HG02885 (cell line): Measurements from ENCODE around the gene TMEM30A.

ENCODE experiments used
- ATAC-seq: cut with Tn5 transposase; IDR thresholded peaks from one replicate; pipeline ENCODE4 v1.9.1; 2021; ENCODE audit warnings: mild to moderate bottlenecking; ENCODE audit not compliant: unreplicated experiment, poor library complexity

TMEM30A gene

DNA sequence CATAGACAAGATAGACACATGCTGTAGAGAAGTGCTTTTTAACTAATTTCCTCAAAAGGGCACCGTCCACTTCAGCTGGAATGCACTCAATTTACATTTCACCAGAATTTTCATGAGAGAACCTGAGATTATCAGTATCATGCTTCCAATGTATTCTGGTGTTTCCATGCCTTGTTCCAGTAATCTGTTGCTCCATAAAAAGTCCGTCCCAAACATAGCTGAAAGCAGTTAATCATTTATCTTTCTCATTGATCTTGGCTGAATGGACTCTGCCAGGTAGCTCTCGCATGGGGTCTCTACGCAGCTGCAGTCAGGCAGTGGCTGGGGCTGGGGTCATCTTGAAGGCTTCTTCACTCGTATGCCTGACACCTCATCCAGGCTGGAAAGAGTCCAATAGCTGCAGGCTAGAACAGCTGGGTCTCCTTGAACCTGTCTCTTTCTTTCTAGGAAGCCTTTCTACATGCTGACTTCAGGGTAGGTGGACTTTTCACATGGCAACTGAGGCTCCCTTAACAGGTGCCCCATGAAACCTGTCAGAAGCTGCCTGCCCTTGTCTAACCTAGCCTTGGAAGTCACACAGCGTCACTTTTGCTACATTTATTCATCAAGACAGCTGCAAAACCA, 60.2 kb downstream of the TMEM30A start:
- no peak for ATAC-seq

DNA sequence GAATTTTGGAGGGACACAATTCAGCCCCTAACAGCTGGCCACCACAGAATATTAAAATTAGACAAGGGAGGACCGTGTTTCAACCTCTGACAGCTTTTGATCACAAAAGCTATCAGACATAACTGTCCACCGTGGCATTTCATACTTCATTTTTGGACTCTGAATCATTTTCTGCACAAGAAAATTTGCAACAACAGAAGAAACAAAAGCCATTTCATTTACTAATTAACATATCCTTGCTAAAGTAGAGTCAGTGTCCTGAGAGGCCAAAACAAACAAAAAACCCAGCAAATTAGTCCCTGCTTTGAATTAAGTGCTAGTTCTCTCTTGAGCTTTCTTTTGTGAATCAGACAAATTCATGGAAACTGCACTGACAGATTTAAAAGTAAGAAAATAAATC, 61.2 kb downstream of the TMEM30A start:
- no peak for ATAC-seq

DNA sequence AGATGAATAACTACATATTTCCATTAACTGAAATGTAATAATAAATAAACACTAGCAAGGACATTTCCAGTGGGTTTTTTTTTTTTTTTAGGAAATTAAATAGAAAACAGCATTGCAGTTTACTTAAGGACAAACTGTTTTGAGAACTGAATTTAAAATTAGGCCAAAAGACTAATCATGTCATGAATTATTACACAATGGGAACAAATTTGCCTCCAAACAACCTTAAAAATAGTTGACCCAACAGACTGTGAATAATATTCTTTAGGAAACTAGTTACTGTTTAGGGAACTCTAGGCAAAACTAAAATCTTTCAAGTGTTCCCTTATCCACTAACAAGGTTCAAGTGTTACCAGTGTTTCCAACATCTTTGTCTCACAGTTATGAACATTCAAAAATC, 62.3 kb downstream of the TMEM30A start:
- ATAC-seq: no peak

DNA sequence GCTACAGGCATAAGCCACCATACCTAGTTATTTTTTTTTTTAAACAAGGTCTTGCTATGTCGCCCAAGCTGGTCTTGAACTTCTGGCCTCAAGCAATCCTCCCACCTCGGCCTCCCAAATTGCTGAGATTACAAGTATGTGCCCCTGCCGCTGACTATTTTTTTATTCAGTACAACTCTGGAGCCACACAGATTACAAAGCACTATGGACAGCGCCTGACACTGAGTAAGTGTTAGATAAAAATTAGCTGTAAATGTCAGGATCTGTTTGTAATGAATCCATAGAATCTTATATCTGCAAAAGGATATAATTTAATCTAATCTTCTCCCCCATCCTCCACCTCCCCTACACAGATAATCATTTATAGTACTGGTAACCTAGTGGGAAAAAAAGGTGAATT, 63.5 kb downstream of the TMEM30A start:
- no peak for ATAC-seq

DNA sequence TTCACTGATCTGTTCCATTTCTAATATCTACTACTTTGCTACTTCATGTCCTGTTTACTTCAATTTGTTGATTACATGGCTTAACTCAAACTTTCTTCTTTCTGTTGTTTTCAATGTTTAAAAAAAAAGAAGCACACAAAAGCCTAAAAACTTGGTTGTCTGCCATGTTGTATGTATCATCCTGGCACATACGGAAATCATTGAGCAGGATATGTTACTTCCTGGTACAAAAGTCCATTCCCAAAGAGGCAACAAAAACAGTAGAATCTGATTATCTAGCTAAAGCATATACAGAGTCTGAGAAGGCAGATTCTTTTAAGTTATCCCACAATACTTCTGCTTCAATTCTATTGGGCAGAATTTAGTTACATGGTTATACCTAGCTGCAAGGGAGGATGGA, 64.2 kb downstream of the TMEM30A start:
- ATAC-seq: no peak

DNA sequence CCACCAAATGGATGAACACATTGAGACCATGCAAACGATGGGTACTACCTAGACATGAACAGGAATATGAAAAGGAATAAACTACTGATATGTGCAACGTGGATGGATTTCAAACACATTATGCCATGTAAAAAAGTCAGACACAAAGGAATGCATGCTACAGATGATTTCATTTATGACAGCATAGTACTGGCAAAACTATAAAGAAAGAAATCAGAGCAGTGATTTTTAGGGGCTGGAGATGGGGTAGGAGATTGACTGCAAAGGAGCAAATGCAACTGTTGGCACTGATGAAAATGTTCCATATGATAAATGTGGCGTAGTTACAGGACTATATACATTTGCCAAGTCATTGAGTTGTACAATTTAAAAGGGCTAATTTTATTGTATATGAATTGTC, 65.3 kb downstream of the TMEM30A start:
- ATAC-seq: no peak

DNA sequence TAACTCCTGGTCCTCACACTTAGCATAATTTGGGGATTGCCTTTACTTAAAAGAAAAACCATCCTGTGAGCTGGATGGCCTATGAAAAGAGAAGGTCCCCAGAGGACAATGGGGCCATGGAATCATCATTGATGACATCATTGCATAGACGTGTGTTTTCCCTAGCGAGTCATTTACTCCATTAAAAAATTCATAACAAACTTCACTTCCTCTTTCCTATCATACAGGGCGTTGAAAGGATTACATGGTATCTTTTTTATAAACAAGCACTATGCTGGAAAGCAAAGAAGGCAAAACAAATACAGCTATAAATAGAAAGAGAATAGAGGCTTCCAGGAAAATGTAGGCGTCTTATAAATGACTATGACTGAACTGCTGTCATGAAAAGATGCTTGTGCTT, 67.4 kb downstream of the TMEM30A start:
- ATAC-seq: no peak

DNA sequence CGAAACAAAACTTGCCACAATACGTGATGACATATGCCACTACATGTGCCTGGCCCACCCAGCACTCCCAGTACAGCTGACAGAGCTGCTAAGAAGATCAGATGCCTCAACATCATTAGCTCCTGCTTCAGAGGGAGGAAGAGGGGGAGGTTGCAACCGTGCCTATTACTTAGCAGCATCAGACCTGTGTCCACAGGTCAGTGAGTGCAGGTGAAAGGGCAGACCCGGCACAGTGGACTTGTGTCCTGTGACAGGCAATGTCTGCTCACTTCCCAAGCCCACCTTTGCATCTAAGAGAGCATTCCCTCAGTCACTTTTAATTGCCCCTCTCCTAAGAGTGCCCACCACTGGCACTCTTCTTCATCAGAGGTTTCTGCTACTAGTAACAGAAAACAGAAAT, 69.3 kb downstream of the TMEM30A start:
- no peak for ATAC-seq

DNA sequence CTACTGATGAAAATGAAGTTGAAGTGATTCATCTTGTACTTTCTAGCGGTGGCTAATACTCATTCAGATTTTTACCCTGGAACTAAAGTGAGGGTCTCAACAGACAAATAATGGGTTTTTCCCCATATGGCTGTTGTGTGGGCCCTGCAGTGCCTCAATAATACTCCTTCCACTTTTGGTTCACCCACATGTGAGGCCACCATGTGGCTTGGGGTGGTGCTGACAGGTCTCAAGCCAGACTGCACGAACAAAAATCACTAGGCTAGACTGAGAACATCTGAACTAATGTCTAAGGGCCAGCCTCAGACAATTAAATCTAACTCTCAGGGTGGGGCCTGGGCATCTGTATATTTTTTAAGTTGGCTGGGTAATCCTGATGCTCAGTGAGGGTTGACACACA, 70.9 kb downstream of the TMEM30A start:
- peak; percentile 72 for ATAC-seq

DNA sequence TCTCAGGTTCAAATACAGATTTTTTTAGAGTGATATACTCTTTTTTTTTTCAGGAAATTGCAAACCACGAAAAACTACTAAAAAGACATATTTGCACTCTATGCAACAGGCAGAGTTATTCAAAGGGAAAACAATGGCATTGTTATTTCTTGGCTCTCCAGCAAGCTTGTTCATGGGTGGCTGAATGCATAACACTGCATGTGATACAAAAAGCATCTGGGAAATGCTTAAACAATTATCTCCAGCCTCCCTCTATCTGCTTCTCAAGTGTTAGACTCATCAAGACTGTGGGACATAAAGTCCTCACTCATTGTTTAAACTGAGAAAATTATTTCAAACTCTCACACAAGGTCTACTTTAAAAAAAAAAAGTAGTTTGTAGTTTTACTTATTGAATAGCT, 71.5 kb downstream of the TMEM30A start:
- no peak for ATAC-seq

DNA sequence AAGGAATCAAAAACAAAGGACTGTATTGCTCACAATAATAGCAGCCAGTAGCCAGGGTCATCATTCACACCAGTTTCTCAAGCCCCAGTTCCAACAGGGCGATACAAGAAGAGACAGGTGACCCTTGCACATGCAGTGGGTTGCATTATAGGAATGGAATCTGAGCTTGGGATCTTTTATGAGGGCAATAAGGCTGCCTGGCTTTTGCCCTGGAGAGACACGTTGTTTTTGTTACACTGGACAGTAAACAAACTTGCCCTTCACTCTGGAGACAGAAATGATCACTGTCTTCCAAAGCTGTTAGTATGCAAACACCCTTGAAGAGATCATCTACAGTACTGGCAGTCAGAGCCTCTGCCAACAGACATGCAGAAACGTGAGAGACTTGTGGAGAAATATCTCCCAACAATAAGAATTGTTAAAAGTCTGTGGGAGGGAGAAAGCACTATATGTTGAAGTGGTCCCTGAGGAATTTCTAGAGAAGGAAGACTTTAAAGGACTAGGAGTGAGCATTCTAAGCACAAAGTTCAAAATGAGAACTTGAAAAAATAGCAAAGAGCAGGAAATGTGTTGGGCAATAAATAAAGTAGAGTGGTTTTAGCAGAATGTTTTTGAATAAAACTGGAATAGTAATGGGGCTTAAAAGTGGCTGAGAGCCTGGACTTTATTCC, 72.5 kb downstream of the TMEM30A start:
- no peak for ATAC-seq

DNA sequence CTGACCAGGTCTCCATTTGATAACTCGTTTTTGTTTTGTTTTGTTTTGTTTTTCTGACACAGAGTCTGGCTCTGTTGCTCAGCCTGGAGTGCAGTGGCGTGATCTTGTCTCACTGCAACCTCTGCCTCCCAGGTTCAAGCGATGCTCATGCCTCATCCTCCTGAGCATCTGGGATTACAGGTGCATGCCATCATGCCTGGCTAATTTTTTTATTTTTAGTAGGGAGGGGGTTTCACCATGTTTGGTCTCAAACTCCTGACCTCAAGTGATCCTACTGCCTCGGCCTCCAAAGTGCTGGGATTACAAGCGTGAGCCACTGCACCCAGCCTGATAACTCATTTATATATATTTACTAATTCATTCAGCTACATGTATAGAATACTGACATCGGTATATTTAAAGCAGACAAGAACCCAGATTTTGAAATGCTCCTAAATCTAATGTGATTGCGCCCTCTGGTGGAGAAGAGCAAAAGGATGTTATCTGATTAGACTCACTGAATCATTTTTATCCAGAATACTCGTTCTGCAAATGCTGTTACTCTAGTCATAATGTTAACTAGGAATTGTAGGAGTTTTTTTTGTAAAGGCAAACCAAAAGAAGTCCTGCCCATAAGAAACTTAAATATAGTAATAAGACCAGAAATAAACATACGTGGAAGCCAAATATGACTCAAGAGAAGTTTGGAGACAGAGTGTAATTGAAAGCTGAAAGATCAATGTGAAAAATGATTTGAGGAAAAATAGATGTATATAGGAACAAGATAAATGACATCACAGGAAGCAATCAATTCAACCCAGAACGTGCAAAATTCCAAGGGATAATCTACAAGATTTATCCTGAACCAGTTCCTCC, 73.5 kb downstream of the TMEM30A start:
- no peak for ATAC-seq

DNA sequence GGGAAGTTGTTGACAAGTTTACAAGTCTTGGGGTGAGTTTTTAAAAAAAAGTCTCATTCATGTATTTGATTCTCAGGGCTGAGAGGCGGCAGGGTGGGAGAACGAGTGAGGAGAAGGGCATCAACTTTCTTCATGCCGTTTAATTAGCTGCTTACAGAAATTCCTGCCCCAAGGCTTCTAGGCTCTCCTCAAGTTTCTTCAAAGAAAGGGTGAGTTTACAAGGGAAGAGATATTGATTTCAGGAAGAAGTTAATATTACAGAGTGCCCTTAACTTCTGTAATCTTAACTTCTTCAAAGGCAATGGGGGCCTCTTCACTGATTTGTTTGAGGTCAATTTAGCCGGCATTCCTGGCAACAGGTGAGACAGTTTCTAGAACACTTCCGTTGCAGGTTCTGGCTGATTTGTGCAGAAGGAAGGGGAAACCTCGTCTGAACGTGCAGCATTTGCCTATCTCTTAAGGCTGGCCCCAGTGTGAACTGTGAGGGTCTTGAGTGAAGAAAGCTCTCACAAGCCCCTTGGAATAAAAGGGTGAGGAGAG, 75.3 kb downstream of the TMEM30A start:
- no peak for ATAC-seq

DNA sequence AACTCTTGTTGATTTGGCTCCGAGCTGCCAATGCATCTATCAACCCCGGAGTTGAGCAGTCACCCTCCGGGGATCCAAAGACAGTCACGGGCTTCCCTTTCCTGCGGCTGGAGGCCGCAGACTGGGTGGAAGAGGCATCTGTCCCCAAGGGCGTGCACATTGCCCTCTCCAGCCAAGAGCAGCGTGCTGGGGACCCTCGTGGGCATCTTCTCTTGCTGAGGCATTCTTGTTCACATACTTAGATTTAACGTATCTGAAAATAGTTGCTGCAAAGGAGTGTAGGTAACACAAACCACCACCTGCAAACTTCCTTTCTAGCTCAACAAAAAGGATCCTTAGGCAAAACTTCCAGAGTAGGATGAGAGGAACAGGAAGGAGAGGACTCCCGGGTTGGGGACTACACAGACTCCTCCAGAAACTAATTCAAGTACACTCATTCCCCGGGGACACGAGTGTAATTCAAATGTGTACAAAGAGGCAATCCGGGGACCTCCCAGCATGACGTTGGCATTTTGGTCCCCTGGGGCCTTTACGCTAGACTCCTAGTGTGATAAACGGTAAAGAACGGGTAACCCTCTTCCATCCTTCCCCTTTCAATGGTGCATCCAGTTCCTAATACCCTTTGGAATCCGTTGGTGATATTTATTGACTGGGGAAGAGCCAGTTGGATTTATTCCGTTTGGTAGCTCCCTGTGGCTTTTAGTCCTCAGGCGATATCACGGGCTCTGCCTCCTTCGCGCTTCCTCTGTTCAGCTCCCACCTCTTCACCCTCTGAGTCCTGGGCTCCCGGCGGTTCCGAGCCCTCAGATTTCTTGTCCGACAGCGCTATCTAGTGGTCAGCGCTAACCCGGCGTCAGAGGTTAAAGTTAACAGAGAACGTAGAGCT, 76.1 kb downstream of the TMEM30A start:
- ATAC-seq: peak; percentile 77

DNA sequence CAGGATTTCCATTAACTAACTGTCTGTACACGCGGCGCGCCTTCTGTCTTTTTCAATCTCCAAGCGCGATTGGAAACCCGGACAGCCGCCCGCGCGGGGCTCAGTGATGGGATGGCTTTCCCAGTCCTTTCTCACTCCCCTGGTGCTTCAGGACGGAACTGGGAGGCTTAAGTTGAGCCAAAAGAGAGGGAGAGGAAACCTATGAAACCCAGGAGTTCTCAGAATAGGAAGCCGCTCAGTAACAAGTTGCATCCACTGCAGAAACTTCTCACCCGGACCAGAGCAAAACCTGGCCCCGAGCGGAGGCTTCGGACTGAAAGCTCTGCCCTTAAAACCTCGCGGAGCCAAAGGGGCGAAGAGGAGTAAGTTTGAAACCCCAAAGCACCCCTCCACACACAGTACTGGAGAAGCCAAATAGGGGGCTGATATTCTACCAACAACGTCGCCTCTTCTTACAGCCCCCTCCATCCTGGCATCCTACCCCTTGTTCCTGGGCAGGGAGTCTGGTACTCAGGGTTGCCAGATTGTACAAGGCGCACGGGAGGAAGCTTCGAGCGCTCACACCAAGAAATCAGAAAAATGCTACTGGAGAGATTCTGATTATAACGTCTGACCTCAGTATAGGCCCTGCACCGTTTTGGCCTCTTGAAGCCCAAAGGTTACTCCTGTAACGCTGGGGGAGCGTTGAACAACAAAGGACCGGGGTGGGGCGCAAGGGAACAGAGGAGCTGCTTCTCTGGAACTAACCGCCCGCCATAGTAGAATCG, 77.8 kb downstream of the TMEM30A start:
- ATAC-seq: no peak

DNA sequence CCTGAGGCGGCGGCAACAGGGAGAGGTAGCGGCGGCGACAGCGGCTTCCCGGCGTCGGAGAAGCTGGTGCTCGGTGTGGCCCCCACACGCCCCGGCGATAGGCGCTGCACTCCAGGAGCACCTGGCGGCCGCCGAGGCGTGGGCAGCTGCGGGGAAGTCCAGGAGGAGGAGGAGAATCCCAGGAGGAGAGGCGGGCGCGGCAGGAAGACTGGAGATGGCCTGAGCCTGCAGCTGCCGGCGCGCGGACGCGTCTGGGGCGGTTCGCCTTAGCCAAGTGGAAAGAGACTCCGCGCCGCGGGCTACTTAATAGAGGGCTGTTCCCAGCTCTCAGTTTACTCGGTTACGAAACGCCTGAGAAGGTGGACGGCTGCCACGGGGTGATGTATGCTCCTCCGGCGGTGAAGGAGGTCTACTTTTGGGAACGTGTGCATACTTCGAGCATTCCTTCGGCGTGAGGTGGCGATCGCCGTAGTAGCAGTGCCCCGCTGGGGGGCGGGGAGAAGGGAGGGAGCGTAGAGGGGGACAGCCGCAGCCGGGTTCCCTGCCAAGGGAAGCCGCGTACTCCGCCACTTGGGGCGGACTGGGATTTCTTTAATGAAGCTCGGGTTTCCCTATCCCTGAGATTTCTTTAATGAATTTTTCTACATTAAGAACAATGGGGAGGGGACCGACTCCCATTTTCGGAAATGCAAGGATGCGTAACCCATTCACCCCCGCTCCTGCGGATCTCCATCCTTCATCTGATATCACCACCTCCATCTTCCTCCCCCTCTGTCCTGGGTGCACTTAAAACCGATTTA, 78.6 kb downstream of the TMEM30A start, which contains the start of gene COL12A1:
Gene COL12A1, minus strand, starts transcription at position 278 of the 800 bp plus-strand sequence. CDS start 3,261 bp downstream, outside the sequence.
- no peak for ATAC-seq

DNA sequence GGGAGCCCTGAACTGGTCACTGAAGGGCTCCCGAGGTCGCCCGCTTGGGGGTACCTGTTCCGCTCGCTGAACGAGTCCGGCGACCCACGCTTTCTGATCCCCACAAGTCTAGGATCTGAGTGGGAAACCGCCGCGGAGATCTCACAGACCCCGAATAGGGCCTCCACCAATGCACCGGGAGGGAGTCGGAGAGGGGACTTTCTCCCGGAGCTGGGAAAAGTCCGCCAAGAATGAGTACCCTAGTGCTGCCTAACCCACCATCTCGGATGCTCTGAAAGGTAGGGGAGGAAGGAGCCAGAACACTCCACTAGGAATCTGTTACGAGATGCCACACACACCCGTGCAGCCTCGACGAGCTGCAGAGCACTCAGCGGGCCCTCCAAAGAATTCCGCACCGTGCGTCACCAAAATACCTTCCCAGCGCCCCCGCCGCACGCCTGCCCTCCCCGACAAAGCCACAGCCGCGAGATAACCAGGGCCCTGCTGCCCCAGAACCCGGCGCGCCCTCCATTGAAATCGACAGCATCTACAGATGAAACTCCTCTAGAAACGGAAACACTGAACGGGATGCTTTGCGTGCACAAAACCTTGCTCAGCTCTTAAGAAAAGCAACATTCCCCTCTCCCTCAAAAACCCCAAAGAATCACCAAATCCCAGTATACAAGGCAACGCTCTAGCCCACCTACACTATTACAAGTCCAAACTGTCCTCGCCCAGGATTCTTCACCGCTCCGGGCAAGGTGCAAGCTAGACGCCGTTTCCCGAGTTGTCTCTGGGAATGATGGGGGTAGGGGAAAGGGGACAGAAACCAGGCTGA, 79.4 kb downstream of the TMEM30A start:
- ATAC-seq: no peak
